Measurements from ENCODE around the gene HP1BP3. TPM values are rescaled to one million over a fixed set of nuclear protein-coding genes. Genes with fewer than 3 reads are reported as not detected.

HP1BP3 gene
- total RNA-seq, 1 experiment from 2014 or later = 199 TPM

- no peak for DNase-seq (ENCODE audit: low spot score)
Measured at GRCh38 chr1:20693623-20694022, 93.5 kb downstream of the HP1BP3 start.

Other genes starting within 250 kb of the HP1BP3 start
- gene FAM43B, start 234.7 kb downstream of the HP1BP3 start, total RNA-seq (2014; rRNA removed; shearing (Covaris generic)) = not detected in 2 replicates
- gene CDA, start 198.2 kb downstream of the HP1BP3 start, total RNA-seq (2014; rRNA removed; shearing (Covaris generic)) = 1.7 and 3.2 TPM in 2 replicates
- 21.2 and 22.3 TPM in 2 replicates for gene PINK1, start 153.8 kb downstream of the HP1BP3 start, total RNA-seq (2014; rRNA removed; shearing (Covaris generic))
- 269 and 276 TPM in 2 replicates for gene DDOST, start 125.9 kb downstream of the HP1BP3 start, total RNA-seq (2014; rRNA removed; shearing (Covaris generic))
- gene KIF17, start 69.3 kb downstream of the HP1BP3 start, total RNA-seq (2014; rRNA removed; shearing (Covaris generic)) = not detected in 2 replicates
- 0.55 and 3.6 TPM in 2 replicates for gene SH2D5, start 54.6 kb downstream of the HP1BP3 start, total RNA-seq (2014; rRNA removed; shearing (Covaris generic))